Keratinocyte (primary cell): Measurements from ENCODE around the gene C3orf33.

Source experiments
- EZH2 ChIP-seq: IDR thresholded peaks from one replicate; pipeline ENCODE4 v1.6.1; 2012; ENCODE audit warnings: inconsistent platforms, mild to moderate bottlenecking, low read length, moderate library complexity
- TF ChIP-seq, protein P1 (sequence below), 3 experiments: IDR thresholded peaks in 1 of 3; conservative IDR thresholded peaks in 1 of 3; optimal IDR thresholded peaks in 1 of 3; 2 replicates in 2 of 3; 3 replicates in 1 of 3; pipeline versions ENCODE3 to v1.5.1; 2011; ENCODE audit warnings: low read length in 3 of 3, mild to moderate bottlenecking in 3 of 3, moderate library complexity in 2 of 3, control low read depth in 1 of 3, inconsistent platforms in 1 of 3; ENCODE audit not compliant: insufficient read depth in 2 of 3; ENCODE audit errors: extremely low read depth in 1 of 3

DNA sequence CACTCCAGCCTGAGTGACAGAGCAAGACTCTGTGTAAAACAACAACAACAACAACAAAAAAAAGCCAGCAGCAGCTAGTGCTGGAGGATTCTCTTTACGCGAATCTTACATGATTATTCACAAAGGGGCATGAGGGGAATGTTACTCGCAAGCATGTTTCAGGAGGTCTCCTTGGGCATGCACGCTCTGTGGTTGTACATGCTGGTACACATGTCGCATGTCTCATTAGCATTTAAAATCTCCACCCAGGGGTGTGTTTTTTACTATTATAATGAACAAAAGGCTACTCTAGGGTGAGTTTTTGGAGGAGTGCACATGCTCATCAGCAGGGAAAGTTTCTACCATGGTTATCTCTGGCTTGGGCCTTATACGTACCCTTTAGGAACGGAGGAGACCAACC is 48.5 kb downstream of the C3orf33 start:
- no peak for TF ChIP-seq EZH2
- TF ChIP-seq, protein P1, sequence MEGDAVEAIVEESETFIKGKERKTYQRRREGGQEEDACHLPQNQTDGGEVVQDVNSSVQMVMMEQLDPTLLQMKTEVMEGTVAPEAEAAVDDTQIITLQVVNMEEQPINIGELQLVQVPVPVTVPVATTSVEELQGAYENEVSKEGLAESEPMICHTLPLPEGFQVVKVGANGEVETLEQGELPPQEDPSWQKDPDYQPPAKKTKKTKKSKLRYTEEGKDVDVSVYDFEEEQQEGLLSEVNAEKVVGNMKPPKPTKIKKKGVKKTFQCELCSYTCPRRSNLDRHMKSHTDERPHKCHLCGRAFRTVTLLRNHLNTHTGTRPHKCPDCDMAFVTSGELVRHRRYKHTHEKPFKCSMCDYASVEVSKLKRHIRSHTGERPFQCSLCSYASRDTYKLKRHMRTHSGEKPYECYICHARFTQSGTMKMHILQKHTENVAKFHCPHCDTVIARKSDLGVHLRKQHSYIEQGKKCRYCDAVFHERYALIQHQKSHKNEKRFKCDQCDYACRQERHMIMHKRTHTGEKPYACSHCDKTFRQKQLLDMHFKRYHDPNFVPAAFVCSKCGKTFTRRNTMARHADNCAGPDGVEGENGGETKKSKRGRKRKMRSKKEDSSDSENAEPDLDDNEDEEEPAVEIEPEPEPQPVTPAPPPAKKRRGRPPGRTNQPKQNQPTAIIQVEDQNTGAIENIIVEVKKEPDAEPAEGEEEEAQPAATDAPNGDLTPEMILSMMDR (optimal IDR thresholded peaks at IDR 0.05 in 1 of 3, IDR thresholded peaks at IDR 0.05 in 1 of 3, conservative IDR thresholded peaks at IDR 0.05 in 1 of 3; ENCODE audit: extremely low read depth in 1 of 3, insufficient read depth in 2 of 3, low read length in 3 of 3) = no peak
